Measurements from ENCODE around the gene GDF7. TPM values are rescaled to one million over a fixed set of nuclear protein-coding genes. Genes with fewer than 3 reads are reported as not detected.

The GDF7 gene
- total and polyA plus RNA-seq, 10 of the 15 experiments (the other 5 are each of a cell fraction or from before 2014, with no cell fraction given): 0.02 to 0.11 (median 0.04) TPM; not detected in 1

- ChIA-PET SMC1A (ENCODE audit: uncharacterized antibody, unreplicated experiment) (interaction anchor here (0.6 kb wide), 1 partner anchor 99 kb away, joined by 3 read pairs; no protein-coding TSS in a partner anchor), RAD21 (ENCODE audit: unreplicated experiment) (no interaction called here), POLR2A (interaction anchor here (0.6 kb wide), 2 partner anchors 33 to 881 kb away, joined by 4 to 6 read pairs; no protein-coding TSS in a partner anchor), CTCF (interaction anchor here (0.8 to 1.0 kb wide), 2 partner anchors 20 to 85 kb away, joined by 3 read pairs; no protein-coding TSS in a partner anchor)
- ATAC-seq (no peak), FAIRE-seq (no peak), DNase-seq (ENCODE audit: low read depth, low spot score) (no peak)
- H4K20me1 ChIP-seq (ENCODE audit: control insufficient read depth, insufficient read depth): no peaks in the 10 kb centered on the region
- no peaks in the 10 kb centered on the region for H3K9me3 ChIP-seq (replicated peaks; ENCODE audit: control insufficient read depth, insufficient read depth, low read length)
- BruUV-seq (replicated peaks): no TSS peak
- in situ Hi-C loops (cut with MboI) (no loop called here), intact Hi-C loops (cut with micrococcal nuclease; ENCODE audit: unreplicated experiment) (no loop called here)
- no peak overlapping the region for H3K4me3 ChIP-seq
- H3K4me2 ChIP-seq (ENCODE audit: control insufficient read depth, insufficient read depth): no peak overlapping the region
- no peak overlapping the region for H3K27ac ChIP-seq (ENCODE audit: control insufficient read depth, insufficient read depth)
- H3K79me2 ChIP-seq (ENCODE audit: control insufficient read depth, insufficient read depth, low read length): no peaks in the 10 kb centered on the region; the same call in 1 of the 2 replicates
- no peaks in the 10 kb centered on the region for H3K27me3 ChIP-seq (replicated peaks in 1 of 2; ENCODE audit: control insufficient read depth in 2 of 2, insufficient read depth in 2 of 2, low read length in 1 of 2)
- H2AFZ ChIP-seq (ENCODE audit: control insufficient read depth, low read depth, low read length): no peak overlapping the region
- no peak overlapping the region for H3K9ac ChIP-seq (ENCODE audit: control insufficient read depth, insufficient read depth, low read length)
- WGBS (ENCODE audit: insufficient coverage, insufficient replicate concordance, low lambda C conversion rate, missing lambda C conversion rate): 96% methylated on average over 2 of the region's 2 CpGs
- TF ChIP-seq NFYB (IDR thresholded peaks at IDR 0.05; ENCODE audit: insufficient read depth, low read depth, low read length): 0 out of 2 replicates have a peak, but pooled peaks have one; percentile 24
- TF ChIP-seq CBFB (IDR thresholded peaks at IDR 0.05; ENCODE audit: low read depth): no peak
- no peak for TF ChIP-seq TBL1XR1 (IDR thresholded peaks at IDR 0.05; ENCODE audit: low read depth, low read length)
- H3K4me1 ChIP-seq (ENCODE audit: control insufficient read depth, insufficient read depth, low read length): peaks cover 11% of the 10 kb centered on the region
- peaks cover 0 to 6% of the 10 kb centered on the region in 2 experiments; a peak in 3 of 4 replicates for H3K36me3 ChIP-seq (ENCODE audit: control insufficient read depth in 2 of 2, insufficient read depth in 2 of 2, low read length in 1 of 2)
Measured at GRCh38 chr2:20697322-20697934, 30.5 kb downstream of the GDF7 start.

- H3K4me3 ChIP-seq: no peak overlapping the region
- ChIA-PET RAD21 (ENCODE audit: unreplicated experiment) (no interaction called here), SMC1A (ENCODE audit: uncharacterized antibody, unreplicated experiment) (interaction anchor here (0.5 to 2.2 kb wide), 2 partner anchors 46 to 240 kb away, joined by 3 to 7 read pairs; no protein-coding TSS in a partner anchor), CTCF (interaction anchor here (0.6 to 1.6 kb wide), 3 partner anchors 7 to 255 kb away, joined by 3 to 5 read pairs (median 4); no protein-coding TSS in a partner anchor), POLR2A (no interaction called here)
- H3K9ac ChIP-seq (ENCODE audit: control insufficient read depth, insufficient read depth, low read length): no peak overlapping the region
- FAIRE-seq (no peak), DNase-seq (ENCODE audit: low read depth, low spot score) (no peak), ATAC-seq (no peak)
- no peaks in the 10 kb centered on the region; the same call in 1 of the 2 replicates for H3K79me2 ChIP-seq (ENCODE audit: control insufficient read depth, insufficient read depth, low read length)
- H3K27ac ChIP-seq (ENCODE audit: control insufficient read depth, insufficient read depth): no peak overlapping the region
- intact Hi-C loops (cut with micrococcal nuclease; ENCODE audit: unreplicated experiment) (no loop called here), in situ Hi-C loops (cut with MboI) (no loop called here)
- no peaks in the 10 kb centered on the region for H4K20me1 ChIP-seq (ENCODE audit: control insufficient read depth, insufficient read depth)
- peaks cover 11% of the 10 kb centered on the region for H3K4me1 ChIP-seq (ENCODE audit: control insufficient read depth, insufficient read depth, low read length)
- H3K36me3 ChIP-seq (ENCODE audit: control insufficient read depth in 2 of 2, insufficient read depth in 2 of 2, low read length in 1 of 2): peaks cover 0 to 6% of the 10 kb centered on the region in 2 experiments; a peak in 3 of 4 replicates
- no peak overlapping the region for H3K4me2 ChIP-seq (ENCODE audit: control insufficient read depth, insufficient read depth)
- BruUV-seq (replicated peaks): no TSS peak
- no peaks in the 10 kb centered on the region for H3K9me3 ChIP-seq (replicated peaks; ENCODE audit: control insufficient read depth, insufficient read depth, low read length)
- H3K27me3 ChIP-seq (replicated peaks in 1 of 2; ENCODE audit: control insufficient read depth in 2 of 2, insufficient read depth in 2 of 2, low read length in 1 of 2): no peaks in the 10 kb centered on the region
- H2AFZ ChIP-seq (ENCODE audit: control insufficient read depth, low read depth, low read length): no peak overlapping the region
- 50% methylated on average over 4 of the region's 4 CpGs for WGBS (ENCODE audit: insufficient coverage, insufficient replicate concordance, low lambda C conversion rate, missing lambda C conversion rate)
- TF ChIP-seq KDM1A (IDR thresholded peaks at IDR 0.05; ENCODE audit: borderline replicate concordance) (no peak), ZBTB11 (CRISPR knock-in tag; IDR thresholded peaks at IDR 0.05) (no peak), ZNF24 (IDR thresholded peaks at IDR 0.05) (no peak), RBBP5 (conservative IDR thresholded peaks at IDR 0.05) (no peak), ASH2L (IDR thresholded peaks at IDR 0.05; ENCODE audit: borderline replicate concordance, low read depth) (no peak), ETV6 (conservative IDR thresholded peaks at IDR 0.05 in 1 of 2, IDR thresholded peaks at IDR 0.05 in 1 of 2; ENCODE audit: borderline replicate concordance in 1 of 2, low read depth in 1 of 2) (no peak), MEF2A (IDR thresholded peaks at IDR 0.05; ENCODE audit: insufficient read depth, low read depth, low read length) (no peak), EGR1 (IDR thresholded peaks at IDR 0.05; ENCODE audit: borderline replicate concordance in 1 of 2, low read depth in 2 of 2, low read length in 2 of 2) (no peak)
Measured at GRCh38 chr2:20698916-20699613, 32.1 kb downstream of the GDF7 start.
